Prostate gland (tissue), 2 donors: ENCODE measurements around the gene SMIM41. TPM values are rescaled to one million over a fixed set of nuclear protein-coding genes. Genes with fewer than 3 reads are reported as not detected.
"Not testable (repeated sequence)": the region's sequence is repeated elsewhere in the genome, so short reads cannot be mapped to it uniquely, and the experiment has no call there.

Source experiments
- DNase-seq: peaks from one replicate; pipeline ENCODE4 v3.0.0-alpha.2; 2019; ENCODE audit warnings: low spot score
- H3K27ac ChIP-seq, 2 donors: fragments of 200-600 bp; sonication (generic); 2 replicates each; pipeline ENCODE4 v1.5.1; 2017 to 2019
- H3K27me3 ChIP-seq: fragments of 200-600 bp; sonication (generic); replicated peaks from 2 replicates; pipeline ENCODE4 v1.5.1; 2019; ENCODE audit not compliant: insufficient read depth
- H3K36me3 ChIP-seq, 2 donors: fragments of 200-600 bp; sonication (generic); 1 replicate in 1 of 2; 2 replicates in 1 of 2; pipeline versions ENCODE4 v1.5.1 to v1.8.1; 2017 to 2019
- H3K4me1 ChIP-seq: fragments of 200-600 bp; sonication (generic); replicated peaks from 2 replicates; pipeline ENCODE4 v1.5.1; 2019
- H3K4me3 ChIP-seq, 2 donors: fragments of 200-600 bp; sonication (generic); 2 replicates each; pipeline ENCODE4 v1.5.1; 2017 to 2019
- H3K9me3 ChIP-seq: fragments of 200-600 bp; sonication (generic); 2 replicates; pipeline ENCODE4 v1.5.1; 2017
- CTCF ChIP-seq, 4 experiments: fragments of 200-600 bp in 2 of 4; fragments of 450-650 bp in 2 of 4; sonication (generic) in 2 of 4; IDR thresholded peaks; 1 replicate in 3 of 4; 2 replicates in 1 of 4; pipeline ENCODE4 v1.5.1; 2016 to 2019; ENCODE audit warnings: antibody characterized with exemption in 4 of 4, mild to moderate bottlenecking in 2 of 4, moderate library complexity in 2 of 4
- POLR2A ChIP-seq: fragments of 450-650 bp; IDR thresholded peaks from one replicate; pipeline ENCODE4 v1.6.1; 2016; ENCODE audit warnings: antibody characterized with exemption, mild to moderate bottlenecking
- POLR2AphosphoS5 ChIP-seq: sonication (generic); formaldehyde crosslinking; IDR thresholded peaks from one replicate; pipeline ENCODE4 v1.6.1; 2017; ENCODE audit warnings: antibody characterized with exemption
- WGBS: methylation state at CpG from one replicate; pipeline ENCODE4 v1.1.5; 2018; 5-methylcytosine and 5-hydroxymethylcytosine counted together
- intact Hi-C: fragments of 100-400 bp; cut with DNase I; formaldehyde crosslinking; loops from one replicate; pipeline ENCODE4 v1.14.2; 2022
- total RNA-seq, 2 donors: library from RNA; depleted of rRNA; stranded (reverse); fragments of >200 nt; gene quantifications; one replicate each; pipeline ENCODE4 v1.1.0, GENCODE V29; 2016

Gene SMIM41
- total RNA-seq, 2 donors from 2014 or later: 7.5 to 30.2 TPM

- intact Hi-C loops: no loop called here
- TF ChIP-seq CTCF (IDR thresholded peaks at IDR 0.05) (no peak), POLR2AphosphoS5 (peak; percentile 49)
- Histone ChIP-seq H3K4me1 (no peaks in the 10 kb centered on the region), H3K4me3 (no peak overlapping the region), H3K27me3 (no peaks in the 10 kb centered on the region), H3K36me3 (no peaks in the 10 kb centered on the region), H3K27ac (peak overlapping the region; percentile 47 to 60), H3K9me3 (no peaks in the 10 kb centered on the region)
- WGBS: 35% methylated on average over 7 of the region's 7 CpGs
- DNase-seq: no peak
Observed at GRCh38 chr12:52093346-52093745, 13.8 kb downstream of the SMIM41 start.

DNA sequence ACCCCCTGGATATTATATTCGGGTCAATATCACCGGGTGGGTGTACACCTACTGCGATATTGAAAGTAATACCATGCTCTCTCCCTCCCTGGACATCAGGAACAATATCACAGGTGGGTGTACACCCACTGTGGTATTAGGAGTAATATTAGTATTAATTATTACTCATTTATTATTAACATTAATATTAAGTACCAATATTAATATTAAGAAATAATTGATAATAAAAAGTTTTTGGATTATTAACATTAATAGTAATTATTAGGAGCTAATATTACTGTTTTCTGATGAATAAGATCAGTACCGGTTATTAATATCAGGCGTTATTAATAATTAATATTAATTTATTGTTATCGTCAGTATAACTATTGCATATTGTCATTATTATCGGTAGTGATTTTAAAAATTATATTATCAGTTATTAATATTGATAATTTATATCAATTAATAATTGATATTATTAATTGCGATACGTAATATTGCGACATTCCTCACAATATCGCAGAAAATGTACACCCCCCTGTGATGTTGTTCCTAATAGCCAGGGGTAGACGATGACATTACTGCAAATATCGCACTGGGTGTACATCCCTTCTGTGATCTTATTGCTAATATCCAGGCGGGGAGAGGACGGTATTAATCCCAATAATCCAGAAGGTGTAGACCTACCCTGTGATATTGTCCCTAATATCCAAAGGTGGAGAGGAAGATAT lies 17.0 kb downstream of the SMIM41 start:
- Histone ChIP-seq H3K9me3 (no peaks in the 10 kb centered on the region), H3K27me3 (no peaks in the 10 kb centered on the region), H3K36me3 (no peaks in the 10 kb centered on the region), H3K4me3 (no peak overlapping the region), H3K27ac (no peak overlapping the region), H3K4me1 (no peaks in the 10 kb centered on the region)
- TF ChIP-seq POLR2AphosphoS5: no peak
- no peak for TF ChIP-seq POLR2A
- no peak for TF ChIP-seq CTCF (IDR thresholded peaks at IDR 0.05)
- DNase-seq: no peak
- 93% methylated on average over 15 of the region's 15 CpGs for WGBS
- intact Hi-C loops: no loop called here

GRCh38 chr12:52097045-52097666 lies 17.7 kb downstream of the SMIM41 start:
- 85% methylated on average over 21 of the region's 21 CpGs for WGBS
- Histone ChIP-seq H3K4me3 (no peak overlapping the region), H3K4me1 (no peaks in the 10 kb centered on the region), H3K27me3 (no peaks in the 10 kb centered on the region), H3K36me3 (no peaks in the 10 kb centered on the region), H3K9me3 (no peaks in the 10 kb centered on the region), H3K27ac (no peak overlapping the region)
- intact Hi-C loops: no loop called here
- DNase-seq: no peak
- TF ChIP-seq POLR2AphosphoS5 (no peak), POLR2A (no peak), CTCF (IDR thresholded peaks at IDR 0.05) (no peak)

GRCh38 chr12:52104431-52105089 lies 25.1 kb downstream of the SMIM41 start:
- DNase-seq: not testable (repeated sequence)

DNA sequence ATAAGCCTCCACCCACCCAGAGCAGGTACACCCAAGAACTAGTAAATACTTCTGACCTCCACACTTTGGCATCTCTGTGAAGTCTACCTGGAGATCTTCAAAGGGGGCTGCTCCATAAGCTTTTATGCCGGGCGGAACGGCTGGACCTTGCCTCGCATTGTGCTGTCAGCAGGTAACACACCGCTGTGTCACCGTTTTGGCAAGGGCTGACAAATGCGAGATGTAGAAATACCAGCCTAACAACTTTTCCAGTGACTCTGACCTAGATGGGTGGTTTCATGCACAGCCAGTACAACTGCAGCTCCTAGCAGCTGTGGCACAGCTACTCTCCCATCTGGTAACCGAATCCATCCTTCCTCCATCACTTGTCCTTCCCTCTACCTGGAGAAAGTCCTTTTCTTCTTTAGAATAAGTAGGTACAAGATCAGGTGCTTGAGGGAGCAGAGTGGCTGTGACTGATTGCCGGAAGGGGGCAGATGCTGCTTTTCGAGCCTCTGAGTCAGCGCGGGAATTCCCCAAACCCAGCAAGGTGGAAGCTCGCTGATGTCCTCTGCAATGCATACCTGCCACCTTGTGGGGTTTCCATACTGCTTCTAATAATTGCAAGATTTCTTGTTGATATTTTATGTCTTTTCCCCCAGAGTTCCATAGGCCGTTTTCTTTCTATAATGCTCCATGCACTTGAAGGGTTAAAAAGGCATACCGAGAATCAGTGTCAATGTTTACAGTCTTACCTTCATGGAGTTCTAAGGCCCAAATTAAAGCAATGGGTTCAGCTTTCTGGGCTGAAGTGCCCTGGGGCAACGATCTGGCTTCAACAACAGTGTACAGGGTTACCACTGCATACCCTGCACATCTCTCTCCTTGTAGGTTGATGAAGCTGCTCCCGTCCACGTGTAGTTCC lies 37.0 kb downstream of the SMIM41 start:
- DNase-seq: peak; percentile 89
- TF ChIP-seq POLR2AphosphoS5 (peak; percentile 87), CTCF (IDR thresholded peaks at IDR 0.05) (peak in 3 of 4 experiments; percentile 27 to 74 (median 66))
- H3K4me3 ChIP-seq: peak overlapping the region; percentile 14 to 28
- H3K4me1 ChIP-seq: peaks cover 10% of the 10 kb centered on the region
- H3K27ac ChIP-seq: peak overlapping the region; percentile 85 to 90
- H3K27me3 ChIP-seq, H3K9me3 ChIP-seq, H3K36me3 ChIP-seq, intact Hi-C loops: not testable (repeated sequence)
- WGBS: 40% methylated on average over 18 of the region's 18 CpGs

More at GRCh38 chr12:52104431-52105089, 25.1 kb downstream of the SMIM41 start:
- H3K4me1 ChIP-seq, H3K27ac ChIP-seq, H3K36me3 ChIP-seq, H3K9me3 ChIP-seq, H3K4me3 ChIP-seq, intact Hi-C loops, H3K27me3 ChIP-seq: not testable (repeated sequence)
- 81% methylated on average over 10 of the region's 10 CpGs for WGBS
